ENCODE results near the gene SMPD1. TPM values are rescaled to one million over a fixed set of nuclear protein-coding genes. Genes with fewer than 3 reads are reported as not detected.
"Not testable (repeated sequence)": the region's sequence is repeated elsewhere in the genome, so short reads cannot be mapped to it uniquely, and the experiment has no call there.

The SMPD1 gene
- polyA plus RNA-seq, 4 donors: 33.0 to 38.7 (median 34.7) TPM

GRCh38 chr11:6387811-6388599 is 2.3 kb upstream of the SMPD1 start:
- DNase-seq (ENCODE audit: low read depth in 4 of 4, low spot score in 3 of 4): no peak

GRCh38 chr11:6388748-6389147 is 1.5 kb upstream of the SMPD1 start:
- DNase-seq (ENCODE audit: low read depth in 4 of 4, low spot score in 3 of 4): no peak

- no peak for DNase-seq (ENCODE audit: low read depth in 4 of 4, low spot score in 3 of 4)
Measured at GRCh38 chr11:6390718-6391469, 620 bp downstream of the SMPD1 start.

- no peak for DNase-seq (ENCODE audit: low read depth in 4 of 4, low spot score in 3 of 4)
Measured at GRCh38 chr11:6391537-6392134, 1.4 kb downstream of the SMPD1 start.

- not testable (repeated sequence) for DNase-seq (ENCODE audit: low read depth in 4 of 4, low spot score in 3 of 4)
Measured at GRCh38 chr11:6392251-6392650, 2.0 kb downstream of the SMPD1 start.

GRCh38 chr11:6393989-6394670 is 3.9 kb downstream of the SMPD1 start:
- no peak for DNase-seq (ENCODE audit: low read depth in 4 of 4, low spot score in 3 of 4)

- no peak for DNase-seq (ENCODE audit: low read depth in 4 of 4, low spot score in 3 of 4)
Measured at GRCh38 chr11:6395470-6396060, 5.3 kb downstream of the SMPD1 start.

GRCh38 chr11:6397156-6397555 is 6.9 kb downstream of the SMPD1 start:
- no peak for DNase-seq (ENCODE audit: low read depth in 4 of 4, low spot score in 3 of 4)

- DNase-seq (ENCODE audit: low read depth in 4 of 4, low spot score in 3 of 4): no peak
Measured at GRCh38 chr11:6397636-6398035, 7.4 kb downstream of the SMPD1 start.

- no peak for DNase-seq (ENCODE audit: low read depth in 4 of 4, low spot score in 3 of 4)
Measured at GRCh38 chr11:6400431-6401345, 10.4 kb downstream of the SMPD1 start.

- no peak for DNase-seq (ENCODE audit: low read depth in 4 of 4, low spot score in 3 of 4)
Measured at GRCh38 chr11:6401464-6401863, 11.2 kb downstream of the SMPD1 start.

- DNase-seq (ENCODE audit: low read depth in 4 of 4, low spot score in 3 of 4): no peak
Measured at GRCh38 chr11:6402061-6402470, 11.8 kb downstream of the SMPD1 start.

GRCh38 chr11:6402561-6402981 is 12.3 kb downstream of the SMPD1 start:
- DNase-seq (ENCODE audit: low read depth in 4 of 4, low spot score in 3 of 4): no peak

GRCh38 chr11:6403539-6403938 is 13.3 kb downstream of the SMPD1 start:
- no peak for DNase-seq (ENCODE audit: low read depth in 4 of 4, low spot score in 3 of 4)

- DNase-seq (ENCODE audit: low read depth in 4 of 4, low spot score in 3 of 4): no peak
Measured at GRCh38 chr11:6404342-6405051, 14.2 kb downstream of the SMPD1 start.

- DNase-seq (ENCODE audit: low read depth in 4 of 4, low spot score in 3 of 4): peak in 1 of 4 donors; percentile 38
Measured at GRCh38 chr11:6405052-6405667, 14.9 kb downstream of the SMPD1 start.

GRCh38 chr11:6405846-6406245 is 15.6 kb downstream of the SMPD1 start:
- no peak for DNase-seq (ENCODE audit: low read depth in 4 of 4, low spot score in 3 of 4)

GRCh38 chr11:6406370-6406769 is 16.1 kb downstream of the SMPD1 start:
- DNase-seq (ENCODE audit: low read depth in 4 of 4, low spot score in 3 of 4): no peak
